Uterus (tissue), 4 donors: ENCODE measurements around the gene CATSPER3. TPM values are rescaled to one million over a fixed set of nuclear protein-coding genes. Genes with fewer than 3 reads are reported as not detected.

Experiments used
- DNase-seq, 2 donors: peaks; one replicate each; pipeline ENCODE4 v3.0.0-alpha.2; 2019 to 2020
- H3K27ac ChIP-seq, 2 donors: fragments of 200-600 bp; sonication (generic); 1 replicate in 1 of 2; 2 replicates in 1 of 2; pipeline ENCODE4 v1.5.1; 2016 to 2018
- H3K27me3 ChIP-seq, 2 donors: fragments of 200-600 bp; sonication (generic); one replicate each; pipeline ENCODE4 v1.5.1; 2018 to 2019; ENCODE audit warnings: control low read depth in 1 of 2
- H3K36me3 ChIP-seq, 2 donors: fragments of 200-600 bp; sonication (generic); one replicate each; pipeline ENCODE4 v1.5.1; 2019; ENCODE audit warnings: control low read depth in 1 of 2
- H3K4me1 ChIP-seq, 2 donors: fragments of 200-600 bp; sonication (generic); one replicate each; pipeline ENCODE4 v1.5.1; 2018 to 2019; ENCODE audit warnings: control low read depth in 1 of 2
- H3K4me3 ChIP-seq, 2 donors: fragments of 200-600 bp; sonication (generic); 1 replicate in 1 of 2; 2 replicates in 1 of 2; pipeline ENCODE4 v1.5.1; 2018 to 2019; ENCODE audit warnings: mild to moderate bottlenecking in 1 of 2
- H3K9me3 ChIP-seq, 2 donors: fragments of 200-600 bp; sonication (generic); one replicate each; pipeline ENCODE4 v1.5.1; 2019; ENCODE audit warnings: control low read depth in 1 of 2
- POLR2A ChIP-seq, 2 donors: fragments of 450-650 bp; IDR thresholded peaks; one replicate each; pipeline ENCODE4 v1.6.1; 2016; ENCODE audit warnings: antibody characterized with exemption in 2 of 2, mild to moderate bottlenecking in 1 of 2, moderate library complexity in 1 of 2
- intact Hi-C: fragments of 100-400 bp; cut with DNase I; formaldehyde crosslinking; loops from one replicate; pipeline ENCODE4 v1.15.1; 2023; ENCODE audit warnings: low total_unique reads
- total RNA-seq, 4 donors: library from RNA; depleted of rRNA in 3 of 4; stranded (reverse); fragments of >200 nt in 3 of 4; gene quantifications; one replicate each; pipeline versions ENCODE4 v1.1.0 to v1.2.4, GENCODE V29; 2014 to 2023
- TF ChIP-seq, protein P1 (sequence below), 4 experiments: fragments of 200-600 bp in 2 of 4; fragments of 450-650 bp in 2 of 4; sonication (generic) in 2 of 4; IDR thresholded peaks; one replicate each; pipeline ENCODE4 v1.5.1; 2016 to 2019; ENCODE audit warnings: antibody characterized with exemption in 4 of 4, mild to moderate bottlenecking in 2 of 4, moderate library complexity in 1 of 4
- donor health status: DM: yes; HTN: yes; CAD: no.

CATSPER3 gene
- total RNA-seq, 4 donors from 2014 or later: 0.48 to 2.7 TPM; not detected in 2

GRCh38 chr5:134944630-134945029, 23.1 kb upstream of the CATSPER3 start:
- no peak overlapping the region for H3K4me3 ChIP-seq
- intact Hi-C loops: no loop called here
- no peak for DNase-seq
- H3K36me3 ChIP-seq: no peaks in the 10 kb centered on the region
- H3K4me1 ChIP-seq: no peaks in the 10 kb centered on the region
- H3K9me3 ChIP-seq: no peaks in the 10 kb centered on the region
- H3K27ac ChIP-seq: no peak overlapping the region
- H3K27me3 ChIP-seq: no peaks in the 10 kb centered on the region
- TF ChIP-seq, protein P1, sequence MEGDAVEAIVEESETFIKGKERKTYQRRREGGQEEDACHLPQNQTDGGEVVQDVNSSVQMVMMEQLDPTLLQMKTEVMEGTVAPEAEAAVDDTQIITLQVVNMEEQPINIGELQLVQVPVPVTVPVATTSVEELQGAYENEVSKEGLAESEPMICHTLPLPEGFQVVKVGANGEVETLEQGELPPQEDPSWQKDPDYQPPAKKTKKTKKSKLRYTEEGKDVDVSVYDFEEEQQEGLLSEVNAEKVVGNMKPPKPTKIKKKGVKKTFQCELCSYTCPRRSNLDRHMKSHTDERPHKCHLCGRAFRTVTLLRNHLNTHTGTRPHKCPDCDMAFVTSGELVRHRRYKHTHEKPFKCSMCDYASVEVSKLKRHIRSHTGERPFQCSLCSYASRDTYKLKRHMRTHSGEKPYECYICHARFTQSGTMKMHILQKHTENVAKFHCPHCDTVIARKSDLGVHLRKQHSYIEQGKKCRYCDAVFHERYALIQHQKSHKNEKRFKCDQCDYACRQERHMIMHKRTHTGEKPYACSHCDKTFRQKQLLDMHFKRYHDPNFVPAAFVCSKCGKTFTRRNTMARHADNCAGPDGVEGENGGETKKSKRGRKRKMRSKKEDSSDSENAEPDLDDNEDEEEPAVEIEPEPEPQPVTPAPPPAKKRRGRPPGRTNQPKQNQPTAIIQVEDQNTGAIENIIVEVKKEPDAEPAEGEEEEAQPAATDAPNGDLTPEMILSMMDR (IDR thresholded peaks at IDR 0.05): no peak
- TF ChIP-seq POLR2A (IDR thresholded peaks at IDR 0.05): no peak

GRCh38 chr5:134945041-134945440, 22.7 kb upstream of the CATSPER3 start:
- no peaks in the 10 kb centered on the region for H3K27me3 ChIP-seq
- no peaks in the 10 kb centered on the region for H3K9me3 ChIP-seq
- no peak overlapping the region for H3K4me3 ChIP-seq
- DNase-seq: no peak
- H3K4me1 ChIP-seq: no peaks in the 10 kb centered on the region
- H3K36me3 ChIP-seq: no peaks in the 10 kb centered on the region
- intact Hi-C loops: no loop called here
- H3K27ac ChIP-seq: no peak overlapping the region
- TF ChIP-seq, protein P1 (IDR thresholded peaks at IDR 0.05): no peak
- no peak for TF ChIP-seq POLR2A (IDR thresholded peaks at IDR 0.05)

- intact Hi-C loops: no loop called here
- Histone ChIP-seq H3K27ac (no peak overlapping the region), H3K27me3 (no peaks in the 10 kb centered on the region), H3K4me3 (no peak overlapping the region), H3K9me3 (no peaks in the 10 kb centered on the region), H3K36me3 (no peaks in the 10 kb centered on the region), H3K4me1 (no peaks in the 10 kb centered on the region)
- peak; percentile 22 to 66 for DNase-seq
- TF ChIP-seq POLR2A (IDR thresholded peaks at IDR 0.05): no peak
- TF ChIP-seq, protein P1 (IDR thresholded peaks at IDR 0.05): no peak
Measured at GRCh38 chr5:134948911-134949310, 18.8 kb upstream of the CATSPER3 start.

DNA sequence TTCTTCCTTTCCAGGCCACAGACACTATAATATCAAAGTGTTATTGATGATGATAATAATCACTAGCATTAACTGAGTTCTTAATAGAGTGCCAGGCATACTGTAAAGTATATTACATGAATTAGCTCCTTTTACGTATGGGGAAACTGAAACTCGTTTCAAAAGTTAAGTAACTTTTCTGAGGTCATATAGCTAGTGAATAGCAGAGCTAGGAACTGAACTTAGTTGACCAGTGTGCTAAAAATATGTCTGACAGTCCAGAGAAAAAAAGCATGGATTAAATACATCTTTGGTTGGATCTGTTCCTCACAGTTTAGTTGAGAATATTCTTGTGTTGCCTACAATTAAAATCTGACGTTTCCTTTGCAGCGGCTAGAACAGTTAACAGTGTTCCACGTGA, 18.4 kb upstream of the CATSPER3 start:
- Histone ChIP-seq H3K4me3 (no peak overlapping the region), H3K9me3 (no peaks in the 10 kb centered on the region), H3K27ac (no peak overlapping the region), H3K4me1 (no peaks in the 10 kb centered on the region), H3K36me3 (no peaks in the 10 kb centered on the region), H3K27me3 (no peaks in the 10 kb centered on the region)
- DNase-seq: no peak
- intact Hi-C loops: no loop called here
- TF ChIP-seq, protein P1 (IDR thresholded peaks at IDR 0.05): no peak
- TF ChIP-seq POLR2A (IDR thresholded peaks at IDR 0.05): no peak

DNA sequence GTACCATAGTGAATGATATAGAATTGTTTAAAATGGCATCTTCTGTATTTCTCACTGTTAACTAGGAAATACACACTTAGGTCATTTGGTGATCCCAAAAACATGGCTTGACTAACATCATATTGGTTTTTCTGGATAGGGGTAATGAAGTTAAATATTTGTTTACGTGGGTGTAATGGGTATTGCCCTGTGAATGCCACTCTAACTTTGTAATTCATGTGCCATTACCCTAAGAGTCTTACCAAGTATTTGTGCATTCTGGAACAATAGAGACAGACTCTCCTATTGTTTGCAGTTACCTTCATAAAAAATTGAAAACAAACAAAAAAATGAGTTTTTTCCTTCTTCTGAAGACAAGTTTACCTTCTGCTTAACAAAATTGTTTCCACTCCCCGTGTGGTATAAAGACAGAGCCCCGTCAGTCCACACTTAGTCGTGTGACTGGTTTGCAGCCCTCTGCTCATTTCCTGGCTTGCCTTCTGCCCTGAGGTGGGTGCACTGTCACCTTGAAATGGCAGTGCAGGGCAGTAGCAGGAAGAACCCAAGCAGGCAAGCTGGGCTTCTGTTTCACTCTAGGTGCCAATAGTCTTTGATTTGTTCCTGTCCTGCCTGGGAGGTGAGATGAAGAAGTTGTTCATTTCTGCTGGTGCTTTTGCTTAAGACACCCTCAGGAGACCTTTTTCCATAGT, 9.6 kb upstream of the CATSPER3 start:
- intact Hi-C loops: no loop called here

More for the DNA sequence above, 9.6 kb upstream of the CATSPER3 start:
- H3K4me3 ChIP-seq: no peak overlapping the region
- H3K27me3 ChIP-seq: no peaks in the 10 kb centered on the region
- H3K4me1 ChIP-seq: no peaks in the 10 kb centered on the region
- DNase-seq: no peak
- H3K9me3 ChIP-seq: no peaks in the 10 kb centered on the region
- no peak overlapping the region for H3K27ac ChIP-seq
- no peaks in the 10 kb centered on the region for H3K36me3 ChIP-seq
- no peak for TF ChIP-seq POLR2A (IDR thresholded peaks at IDR 0.05)
- TF ChIP-seq, protein P1 (IDR thresholded peaks at IDR 0.05): no peak
